ENCODE results near the gene SDSL. TPM values are rescaled to one million over a fixed set of nuclear protein-coding genes. Genes with fewer than 3 reads are reported as not detected.

SDSL gene
- total and polyA plus RNA-seq, 2 experiments from 2014 or later, result not detected

DNA sequence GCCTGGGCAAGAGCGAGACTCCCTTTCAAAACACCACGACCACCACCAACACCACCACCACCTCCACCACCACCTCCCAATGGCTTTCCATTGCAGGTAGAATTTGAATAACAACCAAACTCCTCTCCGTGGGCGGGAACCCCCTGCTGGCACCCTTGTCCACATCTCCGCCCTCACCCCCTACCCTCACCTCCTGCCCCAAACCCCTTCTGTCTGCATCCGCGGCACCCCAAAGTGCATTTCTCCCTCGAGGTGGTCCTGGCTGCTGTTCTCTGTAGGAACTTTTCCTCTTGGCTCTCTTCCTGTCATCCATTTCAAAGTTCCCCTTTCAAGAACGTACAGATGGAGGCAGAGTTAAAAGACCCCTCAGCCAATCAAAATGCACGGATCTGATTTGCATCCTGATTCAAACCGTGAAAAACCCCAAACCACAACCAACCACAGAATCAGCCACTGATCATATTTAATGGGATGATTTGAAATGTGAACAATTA lies 3.8 kb downstream of the SDSL start:
- H4K20me1 ChIP-seq (replicated peaks; ENCODE audit: insufficient read depth), result no peaks in the 10 kb centered on the region
- Mint-ChIP-seq H3K27me3 (ENCODE audit: insufficient read depth, low read depth, poor library complexity) (peaks cover 27% of the 10 kb centered on the region), H3K27ac (peak overlapping the region; percentile 92; the same call in 1 of the 2 replicates), H3K36me3 (ENCODE audit: low read depth) (no peaks in the 10 kb centered on the region), H3K4me3 (peak overlapping the region; percentile 63), H3K9me3 (peaks cover 4% of the 10 kb centered on the region; the same call in 1 of the 3 replicates), H3K4me1 (peaks cover 13% of the 10 kb centered on the region)
- H3K27ac ChIP-seq (ENCODE audit: low read depth), result 0 out of 2 replicates have a peak overlapping the region, but pooled peaks have one; percentile 84
- 0 out of 2 replicates have a peak, but pooled peaks cover 8% of the 10 kb centered on the region for H3K4me1 ChIP-seq (ENCODE audit: insufficient read depth)
- H3K36me3 ChIP-seq (ENCODE audit: insufficient read depth), result no peaks in the 10 kb centered on the region
- ATAC-seq (peak; percentile 59), DNase-seq (ENCODE audit: low spot score) (peak; percentile 72)
- H2AFZ ChIP-seq, result no peak overlapping the region
- H3K79me2 ChIP-seq (replicated peaks; ENCODE audit: insufficient read depth), result no peaks in the 10 kb centered on the region
- H3K4me2 ChIP-seq, result peak overlapping the region; percentile 71
- no peaks in the 10 kb centered on the region for H3K9me2 ChIP-seq (ENCODE audit: insufficient read depth)
- peak overlapping the region; percentile 40 for H3K4me3 ChIP-seq
- TF ChIP-seq, protein P1, sequence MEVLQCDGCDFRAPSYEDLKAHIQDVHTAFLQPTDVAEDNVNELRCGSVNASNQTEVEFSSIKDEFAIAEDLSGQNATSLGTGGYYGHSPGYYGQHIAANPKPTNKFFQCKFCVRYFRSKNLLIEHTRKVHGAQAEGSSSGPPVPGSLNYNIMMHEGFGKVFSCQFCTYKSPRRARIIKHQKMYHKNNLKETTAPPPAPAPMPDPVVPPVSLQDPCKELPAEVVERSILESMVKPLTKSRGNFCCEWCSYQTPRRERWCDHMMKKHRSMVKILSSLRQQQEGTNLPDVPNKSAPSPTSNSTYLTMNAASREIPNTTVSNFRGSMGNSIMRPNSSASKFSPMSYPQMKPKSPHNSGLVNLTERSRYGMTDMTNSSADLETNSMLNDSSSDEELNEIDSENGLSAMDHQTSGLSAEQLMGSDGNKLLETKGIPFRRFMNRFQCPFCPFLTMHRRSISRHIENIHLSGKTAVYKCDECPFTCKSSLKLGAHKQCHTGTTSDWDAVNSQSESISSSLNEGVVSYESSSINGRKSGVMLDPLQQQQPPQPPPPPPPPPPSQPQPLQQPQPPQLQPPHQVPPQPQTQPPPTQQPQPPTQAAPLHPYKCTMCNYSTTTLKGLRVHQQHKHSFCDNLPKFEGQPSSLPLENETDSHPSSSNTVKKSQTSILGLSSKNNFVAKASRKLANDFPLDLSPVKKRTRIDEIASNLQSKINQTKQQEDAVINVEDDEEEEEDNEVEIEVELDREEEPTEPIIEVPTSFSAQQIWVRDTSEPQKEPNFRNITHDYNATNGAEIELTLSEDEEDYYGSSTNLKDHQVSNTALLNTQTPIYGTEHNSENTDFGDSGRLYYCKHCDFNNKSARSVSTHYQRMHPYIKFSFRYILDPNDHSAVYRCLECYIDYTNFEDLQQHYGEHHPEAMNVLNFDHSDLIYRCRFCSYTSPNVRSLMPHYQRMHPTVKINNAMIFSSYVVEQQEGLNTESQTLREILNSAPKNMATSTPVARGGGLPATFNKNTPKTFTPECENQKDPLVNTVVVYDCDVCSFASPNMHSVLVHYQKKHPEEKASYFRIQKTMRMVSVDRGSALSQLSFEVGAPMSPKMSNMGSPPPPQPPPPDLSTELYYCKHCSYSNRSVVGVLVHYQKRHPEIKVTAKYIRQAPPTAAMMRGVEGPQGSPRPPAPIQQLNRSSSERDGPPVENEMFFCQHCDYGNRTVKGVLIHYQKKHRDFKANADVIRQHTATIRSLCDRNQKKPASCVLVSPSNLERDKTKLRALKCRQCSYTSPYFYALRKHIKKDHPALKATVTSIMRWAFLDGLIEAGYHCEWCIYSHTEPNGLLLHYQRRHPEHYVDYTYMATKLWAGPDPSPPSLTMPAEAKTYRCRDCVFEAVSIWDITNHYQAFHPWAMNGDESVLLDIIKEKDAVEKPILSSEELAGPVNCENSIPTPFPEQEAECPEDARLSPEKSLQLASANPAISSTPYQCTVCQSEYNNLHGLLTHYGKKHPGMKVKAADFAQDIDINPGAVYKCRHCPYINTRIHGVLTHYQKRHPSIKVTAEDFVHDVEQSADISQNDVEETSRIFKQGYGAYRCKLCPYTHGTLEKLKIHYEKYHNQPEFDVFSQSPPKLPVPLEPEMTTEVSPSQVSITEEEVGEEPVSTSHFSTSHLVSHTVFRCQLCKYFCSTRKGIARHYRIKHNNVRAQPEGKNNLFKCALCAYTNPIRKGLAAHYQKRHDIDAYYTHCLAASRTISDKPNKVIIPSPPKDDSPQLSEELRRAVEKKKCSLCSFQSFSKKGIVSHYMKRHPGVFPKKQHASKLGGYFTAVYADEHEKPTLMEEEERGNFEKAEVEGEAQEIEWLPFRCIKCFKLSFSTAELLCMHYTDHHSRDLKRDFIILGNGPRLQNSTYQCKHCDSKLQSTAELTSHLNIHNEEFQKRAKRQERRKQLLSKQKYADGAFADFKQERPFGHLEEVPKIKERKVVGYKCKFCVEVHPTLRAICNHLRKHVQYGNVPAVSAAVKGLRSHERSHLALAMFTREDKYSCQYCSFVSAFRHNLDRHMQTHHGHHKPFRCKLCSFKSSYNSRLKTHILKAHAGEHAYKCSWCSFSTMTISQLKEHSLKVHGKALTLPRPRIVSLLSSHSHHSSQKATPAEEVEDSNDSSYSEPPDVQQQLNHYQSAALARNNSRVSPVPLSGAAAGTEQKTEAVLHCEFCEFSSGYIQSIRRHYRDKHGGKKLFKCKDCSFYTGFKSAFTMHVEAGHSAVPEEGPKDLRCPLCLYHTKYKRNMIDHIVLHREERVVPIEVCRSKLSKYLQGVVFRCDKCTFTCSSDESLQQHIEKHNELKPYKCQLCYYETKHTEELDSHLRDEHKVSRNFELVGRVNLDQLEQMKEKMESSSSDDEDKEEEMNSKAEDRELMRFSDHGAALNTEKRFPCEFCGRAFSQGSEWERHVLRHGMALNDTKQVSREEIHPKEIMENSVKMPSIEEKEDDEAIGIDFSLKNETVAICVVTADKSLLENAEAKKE (CRISPR knock-in tag; IDR thresholded peaks at IDR 0.05), result peak; percentile 8; the same call in 1 of the 2 replicates
- TF ChIP-seq, protein P2, sequence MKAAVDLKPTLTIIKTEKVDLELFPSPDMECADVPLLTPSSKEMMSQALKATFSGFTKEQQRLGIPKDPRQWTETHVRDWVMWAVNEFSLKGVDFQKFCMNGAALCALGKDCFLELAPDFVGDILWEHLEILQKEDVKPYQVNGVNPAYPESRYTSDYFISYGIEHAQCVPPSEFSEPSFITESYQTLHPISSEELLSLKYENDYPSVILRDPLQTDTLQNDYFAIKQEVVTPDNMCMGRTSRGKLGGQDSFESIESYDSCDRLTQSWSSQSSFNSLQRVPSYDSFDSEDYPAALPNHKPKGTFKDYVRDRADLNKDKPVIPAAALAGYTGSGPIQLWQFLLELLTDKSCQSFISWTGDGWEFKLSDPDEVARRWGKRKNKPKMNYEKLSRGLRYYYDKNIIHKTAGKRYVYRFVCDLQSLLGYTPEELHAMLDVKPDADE (IDR thresholded peaks at IDR 0.05), result no peak
- H3F3A ChIP-seq (replicated peaks; ENCODE audit: low read depth), result 0 out of 2 replicates have a peak, but pooled peaks cover 3% of the 10 kb centered on the region
- H3K27me3 ChIP-seq (ENCODE audit: insufficient read depth), result no peaks in the 10 kb centered on the region

DNA sequence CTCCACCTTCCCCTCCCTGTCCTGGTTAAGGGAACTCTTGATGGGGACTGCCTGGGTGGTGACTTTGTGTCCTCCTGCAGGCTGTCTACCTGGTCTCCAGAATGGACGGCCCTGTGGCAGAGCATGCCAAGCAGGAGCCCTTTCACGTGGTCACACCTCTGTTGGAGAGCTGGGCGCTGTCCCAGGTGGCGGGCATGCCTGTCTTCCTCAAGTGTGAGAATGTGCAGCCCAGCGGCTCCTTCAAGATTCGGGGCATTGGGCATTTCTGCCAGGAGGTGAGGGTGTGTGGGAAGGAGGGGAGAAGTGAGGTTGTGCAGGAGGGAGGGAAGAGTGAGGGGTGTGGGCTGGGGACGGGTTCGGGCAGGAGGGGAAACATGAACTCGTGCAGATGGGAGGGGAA lies 5.7 kb downstream of the SDSL start:
- Histone ChIP-seq H4K20me1 (replicated peaks; ENCODE audit: insufficient read depth) (no peaks in the 10 kb centered on the region), H3K4me1 (ENCODE audit: insufficient read depth) (0 out of 2 replicates have a peak, but pooled peaks cover 8% of the 10 kb centered on the region), H3K27ac (ENCODE audit: low read depth) (no peak overlapping the region), H3K4me3 (no peak overlapping the region), H3K9me2 (ENCODE audit: insufficient read depth) (no peaks in the 10 kb centered on the region), H3K27me3 (ENCODE audit: insufficient read depth) (no peaks in the 10 kb centered on the region), H3K36me3 (ENCODE audit: insufficient read depth) (no peaks in the 10 kb centered on the region), H3K4me2 (no peak overlapping the region), H3K79me2 (replicated peaks; ENCODE audit: insufficient read depth) (no peaks in the 10 kb centered on the region), H2AFZ (no peak overlapping the region), H3F3A (replicated peaks; ENCODE audit: low read depth) (0 out of 2 replicates have a peak, but pooled peaks cover 3% of the 10 kb centered on the region)
- DNase-seq (ENCODE audit: low spot score) (no peak), ATAC-seq (no peak)
- peaks cover 4% of the 10 kb centered on the region; the same call in 1 of the 3 replicates for H3K9me3 Mint-ChIP-seq
- no peak overlapping the region for H3K27ac Mint-ChIP-seq
- peaks cover 6% of the 10 kb centered on the region for H3K4me1 Mint-ChIP-seq
- H3K4me3 Mint-ChIP-seq, result no peak overlapping the region
- peaks cover 24% of the 10 kb centered on the region for H3K27me3 Mint-ChIP-seq (ENCODE audit: insufficient read depth, low read depth, poor library complexity)
- H3K36me3 Mint-ChIP-seq (ENCODE audit: low read depth), result no peaks in the 10 kb centered on the region
- TF ChIP-seq, protein P1 (CRISPR knock-in tag; IDR thresholded peaks at IDR 0.05), result no peak
- TF ChIP-seq CREB1 (CRISPR knock-in tag; IDR thresholded peaks at IDR 0.05; ENCODE audit: low read depth) (no peak), NANOG (IDR thresholded peaks at IDR 0.05; ENCODE audit: borderline replicate concordance) (no peak)

All from GM23338 (cell line).